Mucosa of rectum (tissue), 2 donors: ENCODE measurements around the gene CRYBB3.
"Not testable (repeated sequence)": the region's sequence is repeated elsewhere in the genome, so short reads cannot be mapped to it uniquely, and the experiment has no call there.

Experiments used
- H3K27ac ChIP-seq, 2 donors: one replicate each; pipeline ENCODE4 v1.7.0; 2013; ENCODE audit warnings: inconsistent platforms in 2 of 2, low read depth in 2 of 2, low read length in 2 of 2
- H3K27me3 ChIP-seq, 2 donors: one replicate each; pipeline ENCODE4 v1.7.0; 2013; ENCODE audit warnings: low read length in 2 of 2; ENCODE audit not compliant: control insufficient read depth in 2 of 2, insufficient read depth in 2 of 2
- H3K36me3 ChIP-seq, 2 donors: one replicate each; pipeline ENCODE4 v1.7.0; 2013; ENCODE audit warnings: low read length in 2 of 2; ENCODE audit not compliant: control insufficient read depth in 2 of 2, insufficient read depth in 2 of 2
- H3K4me1 ChIP-seq, 2 donors: one replicate each; pipeline ENCODE4 v1.7.0; 2013; ENCODE audit warnings: low read length in 2 of 2, mild to moderate bottlenecking in 1 of 2; ENCODE audit not compliant: control insufficient read depth in 2 of 2, insufficient read depth in 2 of 2
- H3K4me3 ChIP-seq, 2 donors: one replicate each; pipeline ENCODE4 v1.7.0; 2013; ENCODE audit warnings: low read length in 2 of 2
- H3K9ac ChIP-seq, 2 donors: one replicate each; pipeline ENCODE4 v1.7.0; 2013; ENCODE audit warnings: low read length in 2 of 2, low read depth in 1 of 2, mild to moderate bottlenecking in 1 of 2
- H3K9me3 ChIP-seq, 2 donors: one replicate each; pipeline ENCODE4 v1.7.0; 2013; ENCODE audit warnings: low read length in 2 of 2; ENCODE audit not compliant: control insufficient read depth in 2 of 2
- donor health status: healthy.
- donor health status: Normal muscosa, but diverticular disease.

The CRYBB3 gene

DNA sequence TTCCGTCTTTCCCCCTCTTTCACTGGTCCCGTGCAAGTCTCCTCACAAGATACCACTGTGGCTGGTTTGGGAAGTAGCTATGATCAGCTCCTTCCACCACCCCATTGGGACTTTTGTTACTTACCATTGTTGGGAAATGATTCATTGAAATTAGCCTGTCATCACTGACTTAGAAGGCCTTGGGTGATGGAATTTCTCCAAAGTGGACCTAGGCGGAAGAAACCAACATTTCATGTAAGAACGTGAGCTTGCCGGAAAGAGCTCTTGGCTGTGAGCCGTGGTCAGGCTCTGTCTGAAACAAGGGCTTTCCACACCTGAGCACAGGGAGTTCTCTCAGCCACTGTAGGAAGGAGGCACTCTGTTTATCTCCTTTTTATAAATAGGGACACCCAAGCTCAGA lies 23.5 kb upstream of the CRYBB3 start:
- Histone ChIP-seq H3K27me3 (no peaks in the 10 kb centered on the region), H3K36me3 (peaks cover 34 to 52% of the 10 kb centered on the region in 2 donors), H3K27ac (no peak overlapping the region)

GRCh38 chr22:25176799-25177198 lies 22.9 kb upstream of the CRYBB3 start:
- Histone ChIP-seq H3K9ac (no peak overlapping the region), H3K4me3 (no peak overlapping the region), H3K36me3 (peaks cover 39 to 57% of the 10 kb centered on the region in 2 donors), H3K27me3 (no peaks in the 10 kb centered on the region), H3K9me3 (no peaks in the 10 kb centered on the region), H3K4me1 (no peaks in the 10 kb centered on the region), H3K27ac (no peak overlapping the region)

More for the DNA sequence above, 23.5 kb upstream of the CRYBB3 start:
- H3K4me1 ChIP-seq = no peaks in the 10 kb centered on the region
- H3K9me3 ChIP-seq = no peaks in the 10 kb centered on the region
- H3K4me3 ChIP-seq = no peak overlapping the region
- no peak overlapping the region for H3K9ac ChIP-seq

- Histone ChIP-seq H3K9me3 (no peaks in the 10 kb centered on the region), H3K36me3 (peaks cover 39 to 56% of the 10 kb centered on the region in 2 donors), H3K4me3 (no peak overlapping the region), H3K4me1 (no peaks in the 10 kb centered on the region), H3K9ac (no peak overlapping the region), H3K27me3 (no peaks in the 10 kb centered on the region), H3K27ac (no peak overlapping the region)
Observed at GRCh38 chr22:25177226-25177625, 22.4 kb upstream of the CRYBB3 start.

DNA sequence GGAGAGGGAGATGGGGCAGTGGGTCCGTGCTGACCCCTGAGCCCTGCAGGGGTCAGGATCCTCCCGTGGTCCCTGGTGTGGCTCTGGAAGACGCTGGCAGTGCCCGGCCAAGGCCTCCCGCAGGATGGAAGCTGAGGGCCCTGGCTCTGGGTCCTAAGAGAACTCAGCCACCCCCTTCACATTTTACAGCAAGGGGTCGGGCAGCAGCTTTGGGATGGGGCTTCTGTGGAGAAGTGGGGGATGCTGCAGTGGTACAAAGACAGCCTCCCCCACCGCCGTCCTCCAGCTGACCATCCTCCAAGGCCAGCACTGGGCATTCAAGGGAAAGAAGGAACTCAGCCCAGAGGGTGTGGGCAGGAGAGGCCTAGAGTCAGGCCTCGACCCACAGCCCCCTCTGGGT lies 21.8 kb upstream of the CRYBB3 start:
- Histone ChIP-seq H3K36me3 (peaks cover 45 to 53% of the 10 kb centered on the region in 2 donors), H3K9me3 (no peaks in the 10 kb centered on the region), H3K27me3 (no peaks in the 10 kb centered on the region)

DNA sequence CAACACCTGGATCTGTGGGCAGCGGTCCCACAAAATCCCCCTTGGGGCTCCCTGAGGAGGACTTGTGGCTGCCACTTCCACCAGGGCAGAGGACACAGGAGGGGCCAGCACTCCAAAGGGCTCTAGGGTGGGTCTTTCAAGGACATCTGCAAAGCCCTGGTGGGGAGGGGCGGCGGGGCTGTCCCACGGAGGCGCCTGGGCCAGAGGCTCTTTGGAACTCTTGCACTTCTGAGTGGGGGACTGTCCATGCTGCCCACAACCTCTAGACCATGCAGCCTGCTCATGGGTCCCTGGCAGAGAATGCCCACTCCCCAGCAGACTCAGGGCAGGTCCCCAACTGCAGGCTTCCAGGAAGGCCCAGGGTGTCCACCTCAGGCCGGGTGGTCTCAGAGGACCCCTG lies 21.3 kb upstream of the CRYBB3 start:
- H3K9ac ChIP-seq, H3K4me3 ChIP-seq, H3K27ac ChIP-seq, H3K9me3 ChIP-seq, H3K4me1 ChIP-seq, H3K27me3 ChIP-seq: not testable (repeated sequence)
- peaks cover 47 to 49% of the 10 kb centered on the region in 2 donors for H3K36me3 ChIP-seq

More for the DNA sequence above, 21.8 kb upstream of the CRYBB3 start:
- Histone ChIP-seq H3K4me1 (no peaks in the 10 kb centered on the region), H3K9ac (no peak overlapping the region), H3K27ac (no peak overlapping the region), H3K4me3 (no peak overlapping the region)

DNA sequence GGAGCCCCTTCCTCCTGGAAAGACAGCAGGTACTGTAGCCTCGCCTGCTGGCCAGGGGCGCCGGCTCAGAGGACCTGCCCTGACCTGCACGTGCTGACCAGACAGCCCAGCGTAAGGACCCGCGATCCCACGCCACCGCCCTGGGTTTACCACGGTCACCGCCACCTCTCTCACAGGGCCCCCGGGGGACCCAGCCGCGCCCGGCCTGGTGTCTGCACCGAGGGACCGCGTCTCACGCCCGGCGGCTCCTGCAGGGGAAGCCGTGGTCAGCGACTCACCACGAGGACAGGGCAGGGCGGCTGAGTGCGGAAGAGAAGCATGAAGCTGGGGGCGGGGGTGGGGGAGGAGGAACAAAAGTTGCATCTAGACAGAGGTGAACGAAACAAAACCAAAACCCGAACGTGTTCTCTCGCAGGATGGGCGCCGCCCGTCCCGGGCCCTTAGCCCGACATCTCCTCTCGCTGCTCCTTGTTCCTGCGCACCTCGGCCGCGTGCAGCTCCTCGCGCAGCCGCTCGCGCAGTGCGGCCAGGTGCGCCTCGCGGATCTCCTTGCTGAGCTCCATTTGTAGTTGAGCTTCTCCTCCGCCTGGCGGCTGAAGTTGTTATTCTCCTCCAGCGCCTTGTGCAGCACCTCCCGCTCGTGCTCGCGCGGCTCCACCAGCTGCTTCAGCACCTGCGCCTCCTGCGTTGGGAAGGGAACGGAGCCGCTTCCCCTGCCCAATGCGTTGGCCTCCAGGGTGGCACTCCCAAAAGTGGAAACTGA lies 20.6 kb upstream of the CRYBB3 start:
- not testable (repeated sequence) for H3K9ac ChIP-seq, H3K4me1 ChIP-seq, H3K9me3 ChIP-seq, H3K27ac ChIP-seq, H3K27me3 ChIP-seq, H3K4me3 ChIP-seq
- peaks cover 46 to 50% of the 10 kb centered on the region in 2 donors for H3K36me3 ChIP-seq

DNA sequence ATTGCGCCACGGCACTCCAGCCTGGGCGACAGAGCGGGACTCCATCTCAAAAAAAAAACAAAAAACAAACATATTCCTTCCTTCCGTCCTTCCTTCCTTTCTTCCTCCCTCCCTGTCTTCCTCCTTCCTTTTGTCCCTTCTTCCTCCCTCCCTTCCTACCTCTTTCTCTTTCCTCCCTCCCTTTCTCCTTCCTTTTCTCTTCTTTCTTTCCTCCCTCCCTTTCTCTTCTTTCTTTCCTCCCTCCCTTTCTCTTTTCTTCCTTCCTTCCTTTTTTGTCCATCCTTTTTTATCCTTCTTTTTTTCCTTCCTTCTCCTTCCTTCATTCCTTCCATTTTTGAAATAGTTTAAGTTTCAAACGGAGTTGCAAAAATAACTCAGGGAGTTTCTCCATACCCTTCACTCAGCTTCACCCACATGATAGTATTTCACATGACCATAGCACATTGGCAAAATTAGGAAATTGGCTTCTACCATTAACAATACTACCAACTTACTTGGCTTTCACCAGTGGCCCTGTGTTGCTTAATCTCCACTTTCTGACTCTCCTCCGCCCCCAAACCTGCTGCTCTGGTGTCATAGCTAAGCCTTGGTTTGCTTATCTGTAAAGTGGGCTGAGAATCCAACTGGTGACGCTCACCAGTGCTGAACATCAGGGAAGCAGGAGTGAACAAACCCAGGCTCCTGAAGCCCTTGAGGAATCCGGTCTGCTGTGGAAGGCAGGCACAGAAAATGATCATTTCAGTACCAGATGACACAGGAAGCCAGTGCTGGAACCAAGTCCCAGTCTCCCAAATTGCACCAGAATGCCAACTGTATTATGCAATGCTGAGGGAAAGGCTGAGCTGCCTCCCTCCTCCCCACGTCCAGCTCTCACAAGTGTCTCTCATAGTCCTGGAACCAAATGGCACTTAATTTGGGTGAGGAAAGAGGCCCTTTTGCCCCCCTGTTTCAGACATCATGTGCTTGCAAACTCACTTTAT lies 17.2 kb upstream of the CRYBB3 start:
- Histone ChIP-seq H3K9ac (no peak overlapping the region), H3K36me3 (peaks cover 36 to 42% of the 10 kb centered on the region in 2 donors), H3K4me3 (no peak overlapping the region), H3K9me3 (no peaks in the 10 kb centered on the region), H3K27me3 (no peaks in the 10 kb centered on the region), H3K27ac (no peak overlapping the region), H3K4me1 (no peaks in the 10 kb centered on the region)

DNA sequence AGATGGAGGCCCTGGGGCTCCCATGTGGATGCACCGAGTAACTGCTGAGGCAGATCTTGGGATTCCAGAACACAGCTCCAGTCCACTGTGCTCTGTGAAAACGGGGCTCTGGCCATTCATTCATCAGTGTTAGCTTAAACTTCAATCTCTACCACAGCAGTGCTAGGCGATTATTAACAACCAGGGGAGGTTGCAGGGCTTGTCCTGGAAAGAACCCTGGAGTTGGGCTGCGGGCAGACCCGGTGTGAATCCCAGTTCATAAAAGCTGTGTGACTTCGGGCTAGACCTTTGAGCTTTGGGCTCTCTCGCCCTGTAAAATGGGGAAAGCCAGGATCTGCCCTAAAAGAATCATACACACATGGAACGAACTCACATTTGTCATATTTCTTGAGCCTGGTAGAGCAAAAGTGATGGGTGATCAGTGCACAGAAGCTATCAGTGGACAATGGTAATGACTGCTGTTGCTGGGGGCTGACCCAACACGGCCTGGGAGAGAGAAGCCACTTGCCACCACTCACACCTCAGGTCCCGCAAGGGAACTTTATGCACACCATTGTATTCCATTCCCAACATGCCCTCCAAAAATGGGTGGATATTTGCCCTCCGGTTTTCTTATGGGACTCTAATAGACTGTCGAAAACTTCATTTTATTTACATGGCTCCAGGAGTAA lies 15.6 kb upstream of the CRYBB3 start:
- peaks cover 34 to 40% of the 10 kb centered on the region in 2 donors for H3K36me3 ChIP-seq
- no peaks in the 10 kb centered on the region for H3K9me3 ChIP-seq
- H3K27me3 ChIP-seq = no peaks in the 10 kb centered on the region
- no peak overlapping the region for H3K27ac ChIP-seq
- no peak overlapping the region for H3K9ac ChIP-seq
- H3K4me1 ChIP-seq = no peaks in the 10 kb centered on the region
- H3K4me3 ChIP-seq = no peak overlapping the region

DNA sequence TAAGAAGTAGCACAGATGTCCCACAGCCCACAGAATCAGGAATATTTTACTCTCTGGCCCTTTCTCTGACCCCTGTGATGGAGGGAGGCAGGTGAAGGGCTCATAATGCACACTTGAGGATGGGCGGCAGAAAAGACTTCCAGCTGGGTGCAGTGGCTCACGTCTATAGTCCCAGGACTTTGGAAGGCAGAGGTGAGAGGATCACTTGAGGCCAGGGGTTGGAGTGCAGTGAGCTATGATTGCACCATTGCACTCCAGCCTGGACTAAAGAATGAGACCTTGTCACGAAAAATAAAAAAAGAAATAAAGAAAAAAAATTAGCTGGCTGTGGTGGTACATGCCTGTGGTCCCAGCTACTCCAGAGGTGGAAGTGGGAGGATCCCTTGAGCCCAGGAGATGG lies 13.5 kb upstream of the CRYBB3 start:
- Histone ChIP-seq H3K4me1 (no peaks in the 10 kb centered on the region), H3K27me3 (no peaks in the 10 kb centered on the region), H3K27ac (no peak overlapping the region), H3K9ac (no peak overlapping the region), H3K4me3 (no peak overlapping the region), H3K9me3 (no peaks in the 10 kb centered on the region), H3K36me3 (peaks cover 40 to 47% of the 10 kb centered on the region in 2 donors)

GRCh38 chr22:25187469-25187868 lies 12.2 kb upstream of the CRYBB3 start:
- Histone ChIP-seq H3K27me3 (no peaks in the 10 kb centered on the region), H3K27ac (no peak overlapping the region), H3K4me1 (no peaks in the 10 kb centered on the region), H3K9me3 (no peaks in the 10 kb centered on the region), H3K9ac (no peak overlapping the region), H3K4me3 (no peak overlapping the region), H3K36me3 (peaks cover 42 to 51% of the 10 kb centered on the region in 2 donors)
